ENCODE results near the gene CCND1.

DNA sequence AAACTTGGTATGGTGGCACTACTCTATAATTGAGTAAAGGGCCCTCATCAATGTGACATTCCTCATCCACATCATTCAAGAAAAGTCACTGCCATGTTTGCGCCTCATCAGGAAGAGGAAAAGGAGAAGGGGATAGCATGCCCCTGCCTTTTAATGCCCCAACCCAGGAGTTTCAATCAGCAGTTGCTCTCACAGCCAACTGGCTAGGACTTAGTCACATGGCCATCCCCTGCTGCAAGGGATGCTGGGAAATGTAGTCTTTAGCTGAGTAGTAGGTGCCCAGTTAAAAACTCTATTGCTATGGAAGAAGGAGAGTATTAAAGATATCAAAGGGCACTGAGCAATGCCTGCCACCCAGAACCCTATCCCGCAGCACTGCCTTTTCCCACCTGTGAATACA lies 10.9 kb upstream of the CCND1 start:
- TF ChIP-seq POLR2A (IDR thresholded peaks at IDR 0.05), result no peak
- TF ChIP-seq, protein P1, sequence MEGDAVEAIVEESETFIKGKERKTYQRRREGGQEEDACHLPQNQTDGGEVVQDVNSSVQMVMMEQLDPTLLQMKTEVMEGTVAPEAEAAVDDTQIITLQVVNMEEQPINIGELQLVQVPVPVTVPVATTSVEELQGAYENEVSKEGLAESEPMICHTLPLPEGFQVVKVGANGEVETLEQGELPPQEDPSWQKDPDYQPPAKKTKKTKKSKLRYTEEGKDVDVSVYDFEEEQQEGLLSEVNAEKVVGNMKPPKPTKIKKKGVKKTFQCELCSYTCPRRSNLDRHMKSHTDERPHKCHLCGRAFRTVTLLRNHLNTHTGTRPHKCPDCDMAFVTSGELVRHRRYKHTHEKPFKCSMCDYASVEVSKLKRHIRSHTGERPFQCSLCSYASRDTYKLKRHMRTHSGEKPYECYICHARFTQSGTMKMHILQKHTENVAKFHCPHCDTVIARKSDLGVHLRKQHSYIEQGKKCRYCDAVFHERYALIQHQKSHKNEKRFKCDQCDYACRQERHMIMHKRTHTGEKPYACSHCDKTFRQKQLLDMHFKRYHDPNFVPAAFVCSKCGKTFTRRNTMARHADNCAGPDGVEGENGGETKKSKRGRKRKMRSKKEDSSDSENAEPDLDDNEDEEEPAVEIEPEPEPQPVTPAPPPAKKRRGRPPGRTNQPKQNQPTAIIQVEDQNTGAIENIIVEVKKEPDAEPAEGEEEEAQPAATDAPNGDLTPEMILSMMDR (IDR thresholded peaks at IDR 0.05), result no peak
